Stomach (tissue), 9 donors: ENCODE data around the gene FCHO1. TPM values are rescaled to one million over a fixed set of nuclear protein-coding genes. Genes with fewer than 3 reads are reported as not detected.

Source experiments
- DNase-seq, 2 donors: peaks; one replicate each; pipeline versions ENCODE4 v3.0.0 to v3.0.0-alpha.2; 2013 to 2019
- H3K27ac ChIP-seq, 5 donors: fragments of 200-600 bp in 4 of 5; sonication (generic) in 4 of 5; one replicate each; pipeline ENCODE4 v1.5.1; 2013 to 2019; ENCODE audit warnings: mild to moderate bottlenecking in 1 of 5, moderate library complexity in 1 of 5
- H3K27me3 ChIP-seq, 3 donors: fragments of 200-600 bp; sonication (generic); one replicate each; pipeline ENCODE4 v1.5.1; 2017 to 2019; ENCODE audit warnings: mixed run types in 1 of 3
- H3K36me3 ChIP-seq, 4 donors: fragments of 200-600 bp; sonication (generic); 1 replicate in 3 of 4; 2 replicates in 1 of 4; pipeline ENCODE4 v1.5.1; 2016 to 2019
- H3K4me1 ChIP-seq, 4 donors: fragments of 200-600 bp; sonication (generic); one replicate each; pipeline ENCODE4 v1.5.1; 2016 to 2019
- H3K4me3 ChIP-seq, 4 donors: fragments of 200-600 bp; sonication (generic) in 3 of 4; one replicate each; pipeline ENCODE4 v1.5.1; 2016 to 2019; ENCODE audit warnings: mild to moderate bottlenecking in 1 of 4
- H3K9me3 ChIP-seq, 4 donors: fragments of 200-600 bp; sonication (generic); one replicate each; pipeline ENCODE4 v1.5.1; 2016 to 2019
- CTCF ChIP-seq, 7 experiments: fragments of 450-650 bp in 4 of 7; fragments of 200-600 bp in 3 of 7; sonication (generic) in 3 of 7; IDR thresholded peaks; one replicate each; pipeline ENCODE4 v1.5.1; 2016 to 2019; ENCODE audit warnings: antibody characterized with exemption in 7 of 7, control low read depth in 2 of 7, mild to moderate bottlenecking in 1 of 7
- EP300 ChIP-seq: sonication (generic); formaldehyde crosslinking; IDR thresholded peaks from one replicate; pipeline ENCODE4 v1.6.1; 2017; ENCODE audit warnings: antibody characterized with exemption
- POLR2A ChIP-seq, 4 donors: fragments of 450-650 bp; IDR thresholded peaks; one replicate each; pipeline ENCODE4 v1.6.1; 2016; ENCODE audit warnings: antibody characterized with exemption in 4 of 4, control low read depth in 2 of 4, mild to moderate bottlenecking in 1 of 4, moderate library complexity in 1 of 4
- POLR2AphosphoS5 ChIP-seq, 3 donors: sonication (generic); formaldehyde crosslinking; IDR thresholded peaks; one replicate each; pipeline ENCODE4 v1.6.1; 2016; ENCODE audit warnings: antibody characterized with exemption in 3 of 3
- WGBS, 5 donors: extraction: QIAGEN DNeasy Blood & Tissue Kit in 3 of 5; methylation state at CpG; one replicate each; pipeline versions ENCODE4 v1.1.5 to v1.1.7; 2013 to 2018; 5-methylcytosine and 5-hydroxymethylcytosine counted together
- intact Hi-C: fragments of 100-400 bp; cut with DNase I; formaldehyde crosslinking; loops from one replicate; pipeline ENCODE4 v1.15.1; 2023; ENCODE audit warnings: low total_unique reads
- polyA plus RNA-seq, 3 donors: library from polyadenylated mRNA; stranded (reverse); fragments of 200-250 nt; gene quantifications; one replicate each; pipeline ENCODE4 v1.2.3, GENCODE V29; 2013
- total RNA-seq, 5 donors: library from RNA; depleted of rRNA; stranded (reverse); fragments of >200 nt; gene quantifications; one replicate each; pipeline versions ENCODE4 v1.1.0 to v1.2.3, GENCODE V29; 2014 to 2016
- donor health status: healthy with polysubstance abuse.
- donor health status: Bipolar disorder and iron deficiency.
- donor health status: healthy.

FCHO1 gene
- total and polyA plus RNA-seq, 8 donors = 0.53 to 9.3 (median 0.92) TPM; not detected in 1

GRCh38 chr19:17751912-17752273 lies 616 bp downstream of the FCHO1 start:
- Histone ChIP-seq H3K4me3 (peak overlapping the region in 3 of 4 donors; percentile 20 to 31 (median 27)), H3K36me3 (no peaks in the 10 kb centered on the region), H3K27ac (peak overlapping the region in 3 of 5 donors; percentile 56 to 70 (median 57)), H3K27me3 (no peaks in the 10 kb centered on the region), H3K4me1 (peaks cover 6 to 42% (median 24%) of the 10 kb centered on the region in 4 donors), H3K9me3 (no peaks in the 10 kb centered on the region)
- DNase-seq = no peak
- 73 to 84% (median 77%) methylated on average over 2 of the region's 2 CpGs for WGBS, 5 donors
- intact Hi-C loops = no loop called here
- no peak for TF ChIP-seq POLR2AphosphoS5 (IDR thresholded peaks at IDR 0.05)
- TF ChIP-seq EP300 = no peak
- no peak for TF ChIP-seq POLR2A (IDR thresholded peaks at IDR 0.05)
- TF ChIP-seq CTCF (IDR thresholded peaks at IDR 0.05) = no peak

GRCh38 chr19:17752865-17753639 lies 1.8 kb downstream of the FCHO1 start:
- no peak for DNase-seq
- H3K27ac ChIP-seq = no peak overlapping the region
- no peaks in the 10 kb centered on the region for H3K27me3 ChIP-seq
- intact Hi-C loops = no loop called here
- WGBS, 5 donors = 88 to 93% (median 92%) methylated on average over 7 of the region's 7 CpGs
- no peaks in the 10 kb centered on the region for H3K36me3 ChIP-seq
- no peak overlapping the region for H3K4me3 ChIP-seq
- H3K9me3 ChIP-seq = no peaks in the 10 kb centered on the region
- TF ChIP-seq EP300 (no peak), POLR2A (IDR thresholded peaks at IDR 0.05) (no peak), CTCF (IDR thresholded peaks at IDR 0.05) (no peak), POLR2AphosphoS5 (IDR thresholded peaks at IDR 0.05) (no peak)
- peaks cover 6 to 39% (median 22%) of the 10 kb centered on the region in 4 donors for H3K4me1 ChIP-seq

- intact Hi-C loops = no loop called here
- no peaks in the 10 kb centered on the region for H3K27me3 ChIP-seq
Observed at GRCh38 chr19:17753976-17754375, 2.7 kb downstream of the FCHO1 start.

More at GRCh38 chr19:17753976-17754375, 2.7 kb downstream of the FCHO1 start:
- H3K36me3 ChIP-seq = no peaks in the 10 kb centered on the region
- TF ChIP-seq CTCF (IDR thresholded peaks at IDR 0.05) = no peak
- TF ChIP-seq EP300 = no peak
- no peak for TF ChIP-seq POLR2AphosphoS5 (IDR thresholded peaks at IDR 0.05)
- no peak for TF ChIP-seq POLR2A (IDR thresholded peaks at IDR 0.05)
- no peak for DNase-seq
- H3K9me3 ChIP-seq = no peaks in the 10 kb centered on the region
- 56 to 70% (median 62%) methylated on average over 9 of the region's 9 CpGs for WGBS, 5 donors
- H3K4me3 ChIP-seq = no peak overlapping the region
- peaks cover 4 to 29% (median 18%) of the 10 kb centered on the region in 4 donors for H3K4me1 ChIP-seq
- H3K27ac ChIP-seq = no peak overlapping the region
